GM12864 (cell line): ENCODE data around the gene ADCY6.

Source experiments
- DNase-seq: peaks from one replicate; pipeline ENCODE4 v3.0.0-alpha.2; 2011; ENCODE audit warnings: low read depth
- H3K4me3 ChIP-seq: 2 replicates; pipeline ENCODE4 v1.5.1; 2011; ENCODE audit warnings: mild to moderate bottlenecking, low read depth, low read length, control low read depth
- TF ChIP-seq, protein P1 (sequence below): IDR thresholded peaks from 2 replicates; pipeline ENCODE4 v1.5.1; 2011; ENCODE audit warnings: low read depth, mild to moderate bottlenecking, moderate library complexity, low read length, control low read depth, inconsistent platforms; ENCODE audit errors: missing control alignments

ADCY6 gene

GRCh38 chr12:48775991-48776649, 12.8 kb downstream of the ADCY6 start:
- no peak overlapping the region for H3K4me3 ChIP-seq
- TF ChIP-seq, protein P1, sequence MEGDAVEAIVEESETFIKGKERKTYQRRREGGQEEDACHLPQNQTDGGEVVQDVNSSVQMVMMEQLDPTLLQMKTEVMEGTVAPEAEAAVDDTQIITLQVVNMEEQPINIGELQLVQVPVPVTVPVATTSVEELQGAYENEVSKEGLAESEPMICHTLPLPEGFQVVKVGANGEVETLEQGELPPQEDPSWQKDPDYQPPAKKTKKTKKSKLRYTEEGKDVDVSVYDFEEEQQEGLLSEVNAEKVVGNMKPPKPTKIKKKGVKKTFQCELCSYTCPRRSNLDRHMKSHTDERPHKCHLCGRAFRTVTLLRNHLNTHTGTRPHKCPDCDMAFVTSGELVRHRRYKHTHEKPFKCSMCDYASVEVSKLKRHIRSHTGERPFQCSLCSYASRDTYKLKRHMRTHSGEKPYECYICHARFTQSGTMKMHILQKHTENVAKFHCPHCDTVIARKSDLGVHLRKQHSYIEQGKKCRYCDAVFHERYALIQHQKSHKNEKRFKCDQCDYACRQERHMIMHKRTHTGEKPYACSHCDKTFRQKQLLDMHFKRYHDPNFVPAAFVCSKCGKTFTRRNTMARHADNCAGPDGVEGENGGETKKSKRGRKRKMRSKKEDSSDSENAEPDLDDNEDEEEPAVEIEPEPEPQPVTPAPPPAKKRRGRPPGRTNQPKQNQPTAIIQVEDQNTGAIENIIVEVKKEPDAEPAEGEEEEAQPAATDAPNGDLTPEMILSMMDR: no peak
- no peak for DNase-seq

GRCh38 chr12:48775299-48775698, 13.6 kb downstream of the ADCY6 start:
- no peak for DNase-seq
- no peak overlapping the region for H3K4me3 ChIP-seq
- TF ChIP-seq, protein P1: no peak

GRCh38 chr12:48774516-48774915, 14.4 kb downstream of the ADCY6 start:
- TF ChIP-seq, protein P1: no peak
- H3K4me3 ChIP-seq: no peak overlapping the region
- no peak for DNase-seq

DNA sequence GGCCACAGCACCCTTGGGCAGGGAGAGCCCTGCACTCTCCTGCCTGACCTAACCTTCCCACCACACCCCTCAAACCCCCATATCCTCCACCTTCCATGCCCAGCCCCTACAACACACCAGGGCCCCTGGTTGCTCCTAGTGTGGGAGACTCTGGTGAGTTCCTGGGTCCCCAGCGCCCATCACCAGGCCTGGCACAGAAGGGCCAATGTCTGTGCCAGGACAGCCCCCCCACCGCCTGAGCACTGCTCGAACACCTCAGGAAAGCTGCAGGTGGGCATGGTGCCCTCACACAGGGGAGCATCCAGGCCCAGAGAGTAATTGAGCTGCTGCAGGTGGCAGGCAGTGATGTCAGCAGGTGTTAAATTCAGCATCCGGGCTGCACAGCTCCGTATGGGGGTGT, 15.2 kb downstream of the ADCY6 start:
- TF ChIP-seq, protein P1: no peak
- H3K4me3 ChIP-seq: no peak overlapping the region
- DNase-seq: no peak

DNA sequence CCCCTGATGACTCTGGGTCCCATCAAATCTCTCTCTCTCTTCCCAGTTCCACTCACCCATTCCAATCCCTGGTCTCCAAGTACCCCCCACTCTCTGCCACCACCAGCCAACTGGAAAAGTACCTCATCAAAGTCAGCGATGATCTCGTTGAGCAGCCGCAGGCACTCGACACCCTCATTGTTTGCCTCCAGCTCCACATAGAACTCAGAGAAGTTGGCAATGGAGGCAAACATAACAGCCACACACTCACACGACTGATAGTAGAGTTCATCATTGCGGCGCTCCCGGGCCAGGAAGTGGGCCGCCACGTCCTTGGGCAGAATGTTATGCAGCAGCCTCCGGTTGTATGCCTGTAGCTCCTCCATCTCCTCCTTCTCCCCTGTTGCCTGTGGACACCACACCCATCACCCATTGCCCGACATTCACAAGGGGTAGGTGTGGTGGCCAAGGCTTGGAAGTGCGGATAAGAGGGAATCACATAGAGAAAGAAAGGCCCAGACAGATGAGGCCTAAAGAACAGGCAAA, 17.2 kb downstream of the ADCY6 start:
- no peak overlapping the region for H3K4me3 ChIP-seq
- DNase-seq: no peak
- TF ChIP-seq, protein P1: no peak

DNA sequence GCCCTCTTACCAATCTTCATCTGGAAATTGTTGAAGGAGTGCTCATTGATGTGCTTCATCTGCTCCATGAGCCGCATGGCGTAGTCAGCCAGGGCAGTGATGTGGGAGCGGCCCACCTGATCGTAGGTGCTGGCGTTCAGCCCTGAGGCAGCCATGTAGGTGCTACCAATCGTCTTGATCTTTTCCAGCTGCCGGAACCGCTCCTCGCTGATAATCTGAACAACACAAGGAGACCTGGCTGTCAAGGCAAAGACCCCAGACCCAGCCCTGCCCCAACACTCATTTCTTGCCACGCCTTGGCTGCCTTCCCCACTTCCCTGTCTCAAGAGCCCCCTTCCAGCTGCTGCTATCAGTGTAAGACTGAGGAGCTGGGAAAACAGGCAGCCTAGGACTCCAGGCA, 18.1 kb downstream of the ADCY6 start:
- no peak overlapping the region for H3K4me3 ChIP-seq
- TF ChIP-seq, protein P1: no peak
- DNase-seq: no peak

- no peak overlapping the region for H3K4me3 ChIP-seq
- no peak for DNase-seq
- TF ChIP-seq, protein P1: no peak
Measured at GRCh38 chr12:48768736-48769135, 20.2 kb downstream of the ADCY6 start.
